GM21576 (cell line): ENCODE measurements around the gene EVI5L.
A peak's percentile ranks its signal among the peaks of the same experiment; 100 is the strongest.

Experiments
- ATAC-seq: cut with Tn5 transposase; IDR thresholded peaks from one replicate; pipeline ENCODE4 v1.9.1; 2021; ENCODE audit warnings: mild to moderate bottlenecking, moderate library complexity; ENCODE audit not compliant: unreplicated experiment

The EVI5L gene

DNA sequence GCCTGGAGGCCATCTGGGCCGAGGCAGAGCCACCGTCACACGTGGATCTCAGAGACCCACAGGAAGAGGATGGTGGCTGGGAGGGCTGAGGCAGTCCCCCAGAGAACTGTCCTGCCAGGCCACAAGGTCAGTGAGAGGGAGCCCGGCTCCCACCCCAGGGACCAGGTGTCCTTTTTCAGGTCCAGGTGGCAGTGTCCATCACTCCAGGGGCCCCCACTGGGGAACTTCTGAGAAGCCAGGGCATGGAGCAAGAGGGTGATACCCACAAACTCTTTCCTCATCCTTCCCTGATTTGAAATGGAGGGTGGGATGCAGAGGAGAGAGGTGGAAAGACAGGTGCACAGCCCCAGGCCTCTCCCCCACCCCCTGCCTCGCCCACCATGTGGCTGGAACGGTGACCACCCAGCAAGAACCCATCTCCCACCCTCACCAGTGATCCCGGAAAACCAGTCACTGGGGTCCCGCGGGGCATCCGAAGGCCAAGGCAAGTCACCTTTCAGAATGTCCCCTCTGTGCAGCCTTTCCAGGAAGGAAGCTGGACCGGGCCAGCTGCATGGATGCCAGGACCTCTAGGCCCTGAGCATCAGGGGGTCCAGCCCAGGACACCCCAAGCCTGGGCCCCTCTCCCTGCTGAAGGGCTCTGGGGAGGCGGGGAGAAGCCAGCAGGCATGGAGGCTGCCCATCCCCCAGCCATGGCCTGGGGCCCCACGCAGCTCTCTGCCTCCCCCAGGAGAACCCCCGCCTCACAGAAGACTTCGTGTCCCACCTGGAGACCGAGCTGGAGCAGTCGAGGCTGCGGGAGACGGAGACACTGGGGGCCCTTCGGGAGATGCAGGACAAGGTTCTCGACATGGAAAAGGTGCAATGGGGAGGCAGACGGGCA is 30.1 kb downstream of the EVI5L start:
- no peak for ATAC-seq

- no peak for ATAC-seq
Observed at GRCh38 chr19:7860714-7861618, 30.9 kb downstream of the EVI5L start.

DNA sequence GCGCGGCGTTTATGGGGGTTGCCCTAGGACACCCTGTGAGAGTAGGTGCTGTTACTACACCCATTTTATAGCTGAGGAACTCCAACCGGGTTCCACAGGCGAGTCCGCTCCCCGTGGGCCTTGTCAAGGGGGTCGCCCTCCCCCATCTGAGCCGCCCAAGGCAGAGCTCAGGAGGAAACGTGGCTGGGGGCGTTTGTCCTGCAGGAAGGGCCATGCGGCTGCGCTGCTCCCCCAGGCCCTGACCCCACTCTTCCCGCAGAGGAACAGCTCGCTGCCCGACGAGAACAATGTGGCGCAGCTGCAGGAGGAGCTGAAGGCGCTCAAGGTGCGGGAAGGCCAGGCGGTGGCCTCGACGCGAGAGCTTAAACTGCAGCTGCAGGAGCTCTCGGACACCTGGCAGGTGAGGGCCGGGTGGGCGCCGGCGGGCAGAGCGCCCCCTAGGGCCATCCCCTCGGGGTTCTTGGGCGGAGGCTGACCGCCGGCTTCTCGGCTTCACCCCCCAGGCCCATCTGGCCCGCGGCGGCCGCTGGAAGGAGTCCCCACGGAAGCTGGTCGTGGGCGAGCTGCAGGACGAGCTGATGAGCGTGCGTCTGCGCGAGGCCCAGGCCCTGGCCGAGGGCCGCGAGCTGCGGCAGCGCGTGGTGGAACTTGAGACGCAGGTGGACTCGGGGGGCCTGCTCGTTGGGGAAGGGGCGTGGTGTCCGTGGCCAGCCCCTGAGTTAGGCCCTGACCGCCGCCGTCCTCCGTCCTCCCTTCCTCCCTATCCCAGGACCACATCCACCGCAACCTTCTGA is 31.8 kb downstream of the EVI5L start:
- ATAC-seq: no peak

DNA sequence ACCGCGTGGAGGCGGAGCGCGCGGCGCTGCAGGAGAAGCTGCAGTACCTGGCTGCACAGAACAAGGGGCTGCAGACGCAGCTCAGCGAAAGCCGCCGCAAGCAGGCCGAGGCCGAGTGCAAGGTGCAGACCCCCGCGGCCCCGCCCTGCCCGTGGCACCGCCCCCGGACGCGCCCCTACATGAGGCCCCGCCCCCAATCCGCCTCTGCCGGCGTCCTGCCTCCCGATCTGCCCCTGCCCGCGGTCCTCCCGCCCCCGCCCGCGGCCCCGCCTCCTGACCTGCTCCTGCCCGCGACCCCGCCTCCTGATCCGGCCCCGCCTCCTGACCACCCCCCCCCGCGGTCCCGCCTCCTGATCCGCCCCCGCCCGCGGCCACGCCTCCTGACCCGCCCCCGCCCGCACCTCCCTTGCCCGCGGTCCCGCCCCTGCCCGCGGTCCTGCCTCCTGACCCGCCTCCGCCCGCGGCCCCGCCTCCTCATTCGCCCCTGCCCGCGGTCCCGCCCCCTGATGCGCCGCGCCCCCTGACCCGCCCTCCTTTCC is 32.5 kb downstream of the EVI5L start:
- ATAC-seq: no peak

DNA sequence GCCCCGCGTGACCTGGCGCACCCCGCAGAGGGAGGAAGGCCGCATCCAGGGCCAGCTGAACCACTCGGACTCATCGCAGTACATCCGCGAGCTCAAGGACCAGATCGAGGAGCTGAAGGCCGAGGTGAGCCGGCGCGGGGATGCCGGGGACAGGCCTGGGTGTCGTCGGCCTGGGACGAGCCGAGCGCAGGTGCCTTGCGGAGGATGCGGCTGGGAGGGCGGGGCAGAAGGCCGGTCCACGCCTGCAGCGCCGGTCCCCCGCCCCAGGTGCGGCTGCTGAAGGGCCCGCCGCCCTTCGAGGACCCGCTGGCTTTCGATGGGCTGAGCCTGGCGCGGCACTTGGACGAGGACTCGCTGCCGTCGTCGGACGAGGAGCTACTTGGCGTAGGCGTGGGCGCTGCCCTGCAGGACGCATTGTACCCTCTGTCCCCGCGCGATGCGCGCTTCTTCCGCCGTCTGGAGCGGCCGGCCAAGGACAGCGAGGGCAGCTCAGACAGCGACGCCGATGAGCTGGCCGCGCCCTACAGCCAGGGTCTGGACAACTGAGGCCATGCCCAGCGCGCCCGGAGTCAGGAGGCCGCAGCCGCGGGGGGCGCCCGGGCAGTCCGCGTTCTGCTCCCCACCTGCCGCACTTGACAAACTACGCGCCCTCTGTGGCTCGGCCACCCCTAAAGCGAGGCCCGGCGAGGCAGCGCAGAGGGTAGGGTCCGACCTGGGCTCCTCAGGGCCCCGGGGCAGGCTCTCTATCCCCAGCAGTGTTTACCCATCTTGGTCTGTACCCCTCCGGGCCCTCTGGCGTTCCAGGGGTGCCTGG is 33.3 kb downstream of the EVI5L start:
- ATAC-seq: no peak

DNA sequence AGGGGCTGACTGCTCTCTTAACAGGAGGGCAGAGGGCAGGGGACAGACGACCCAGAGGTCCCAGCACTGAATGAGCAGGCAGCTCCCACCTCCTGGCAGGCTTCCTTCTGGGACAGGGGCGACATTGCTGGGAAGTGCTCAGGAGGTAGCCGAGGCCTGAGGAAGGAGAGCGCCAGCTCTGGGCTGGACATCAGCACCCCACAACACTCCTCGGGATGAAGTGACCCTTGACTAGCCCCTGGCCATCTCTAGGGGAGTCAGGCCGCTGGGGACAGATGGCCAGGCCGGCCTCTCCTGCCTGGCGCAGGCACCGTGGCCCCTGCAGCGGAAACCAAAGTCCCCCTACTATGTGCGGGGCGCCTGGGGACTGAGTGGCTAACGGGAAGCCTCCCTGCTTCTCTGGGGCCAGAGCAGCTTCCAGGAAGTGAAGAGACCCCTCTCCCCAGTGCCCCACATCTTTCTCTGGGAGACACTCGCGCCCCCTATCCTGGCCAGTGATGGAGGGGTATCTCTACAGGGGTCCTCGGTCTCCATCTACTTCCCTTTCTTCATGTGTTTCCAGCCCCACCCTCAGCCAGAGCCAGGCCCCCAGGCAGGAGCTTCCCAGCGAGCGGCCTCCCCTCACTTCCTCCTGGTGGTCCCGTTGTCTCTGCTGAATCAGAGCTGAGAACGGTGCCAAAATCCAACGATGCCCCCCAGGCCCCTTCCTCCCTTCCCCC is 34.1 kb downstream of the EVI5L start:
- ATAC-seq: no peak

- ATAC-seq: no peak
Observed at GRCh38 chr19:7864690-7865074, 34.7 kb downstream of the EVI5L start.

DNA sequence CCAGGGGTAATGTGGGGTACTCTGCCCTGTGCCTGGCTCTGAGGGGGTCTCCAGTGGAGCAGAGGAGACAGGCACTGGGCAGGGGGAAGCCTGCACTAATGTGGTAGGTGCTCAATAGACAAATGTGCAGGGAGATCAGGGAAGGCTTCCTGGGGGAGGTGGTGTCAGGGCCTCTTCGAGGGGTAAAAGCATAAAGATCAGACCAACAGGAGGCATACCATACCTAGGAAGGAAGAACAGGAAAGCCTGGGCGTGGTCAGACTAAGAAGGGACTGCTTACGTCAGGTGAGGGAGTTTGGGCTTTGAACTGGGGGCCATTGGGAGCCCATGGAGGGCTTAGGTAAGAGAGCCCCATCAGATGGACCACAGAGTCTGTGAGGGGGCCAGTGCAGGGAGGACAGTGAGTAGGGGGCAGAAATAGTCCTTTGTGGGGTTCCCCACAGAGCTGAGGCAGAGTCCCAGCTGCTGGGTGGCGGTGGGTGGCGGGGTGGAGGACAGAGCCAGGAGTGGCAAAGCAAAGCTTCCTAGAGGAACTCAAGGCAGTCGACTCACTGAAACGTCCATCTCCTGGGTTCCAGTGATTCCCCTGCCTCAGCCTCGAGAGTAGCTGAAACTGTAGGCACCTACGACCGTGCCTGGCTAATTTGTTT is 35.4 kb downstream of the EVI5L start:
- no peak for ATAC-seq

DNA sequence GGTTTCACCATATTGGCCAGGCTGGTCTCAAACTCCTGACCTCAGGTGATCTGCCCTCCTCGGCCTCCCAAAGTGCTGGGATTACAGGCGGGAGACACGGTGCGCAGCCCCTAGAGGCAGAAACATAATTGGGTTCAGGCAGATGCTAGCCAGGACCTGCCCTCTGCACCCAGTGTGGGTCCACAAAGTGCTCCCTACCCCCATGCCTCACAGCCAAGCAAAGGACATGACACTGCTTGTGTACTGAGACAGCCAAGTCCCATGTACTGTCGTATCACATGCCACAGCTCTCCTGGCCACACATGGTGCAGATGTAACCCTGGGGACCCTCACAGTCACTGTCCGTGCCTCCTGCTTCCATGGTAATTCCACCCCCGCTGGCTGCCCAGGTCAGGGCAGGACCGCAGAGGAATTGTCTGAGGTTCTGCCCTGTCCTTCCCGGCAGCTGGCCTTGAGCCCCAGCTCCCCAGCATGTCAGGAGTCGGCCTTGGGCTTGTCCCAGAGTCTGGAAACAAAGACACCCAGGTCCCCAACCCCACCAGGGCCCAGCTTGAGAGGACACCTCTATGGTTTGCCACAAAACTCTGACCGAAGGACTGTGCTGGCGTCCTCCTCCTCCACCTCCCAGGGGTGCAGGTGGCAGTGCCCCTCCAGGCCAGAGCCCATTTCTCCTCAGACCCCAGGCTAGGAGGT is 36.5 kb downstream of the EVI5L start:
- ATAC-seq: no peak

- ATAC-seq: no peak
Observed at GRCh38 chr19:7867092-7867844, 37.2 kb downstream of the EVI5L start.

DNA sequence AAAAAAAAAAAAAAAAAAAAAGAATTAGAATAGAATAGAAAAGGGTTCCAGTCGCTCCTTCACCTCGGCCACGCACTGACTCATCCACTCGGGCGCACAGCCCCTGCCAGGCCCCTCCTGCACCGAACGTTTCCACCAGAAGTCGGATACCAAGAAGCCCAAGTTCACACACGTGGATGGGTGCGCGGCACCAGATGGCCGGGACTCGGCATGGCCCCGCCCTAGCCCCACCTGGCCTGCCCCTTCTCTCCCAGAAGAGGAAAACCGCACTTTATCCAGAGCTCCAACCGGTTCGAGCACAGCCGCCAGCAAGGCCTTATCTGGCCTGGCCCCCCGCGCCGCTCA is 38.3 kb downstream of the EVI5L start:
- ATAC-seq: no peak

- peak; percentile 46 for ATAC-seq
Observed at GRCh38 chr19:7868671-7869452, 38.8 kb downstream of the EVI5L start.

DNA sequence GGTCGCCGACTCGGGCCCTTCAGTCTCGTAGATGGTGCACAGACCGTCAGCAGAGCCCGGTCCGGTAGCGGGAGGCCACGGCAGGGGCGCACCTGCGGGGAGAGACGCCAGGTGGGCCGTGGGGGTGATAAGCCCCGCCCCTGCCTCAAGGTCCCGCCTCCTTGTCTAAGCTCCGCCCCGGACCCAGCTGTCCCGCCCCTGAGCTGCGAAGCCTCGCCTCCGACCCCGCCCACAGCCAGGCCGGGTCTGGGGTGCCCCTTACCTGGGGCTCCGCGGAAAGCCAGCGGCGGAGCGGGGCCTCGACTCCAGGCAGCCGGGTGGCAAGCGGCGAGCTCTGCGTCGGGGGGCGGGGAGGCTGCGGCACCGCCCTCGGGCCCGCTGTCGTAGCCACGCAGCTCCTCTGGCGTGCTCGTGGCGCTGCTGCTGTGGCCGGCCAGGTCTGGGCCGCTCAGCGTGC is 39.5 kb downstream of the EVI5L start:
- ATAC-seq: peak; percentile 41

DNA sequence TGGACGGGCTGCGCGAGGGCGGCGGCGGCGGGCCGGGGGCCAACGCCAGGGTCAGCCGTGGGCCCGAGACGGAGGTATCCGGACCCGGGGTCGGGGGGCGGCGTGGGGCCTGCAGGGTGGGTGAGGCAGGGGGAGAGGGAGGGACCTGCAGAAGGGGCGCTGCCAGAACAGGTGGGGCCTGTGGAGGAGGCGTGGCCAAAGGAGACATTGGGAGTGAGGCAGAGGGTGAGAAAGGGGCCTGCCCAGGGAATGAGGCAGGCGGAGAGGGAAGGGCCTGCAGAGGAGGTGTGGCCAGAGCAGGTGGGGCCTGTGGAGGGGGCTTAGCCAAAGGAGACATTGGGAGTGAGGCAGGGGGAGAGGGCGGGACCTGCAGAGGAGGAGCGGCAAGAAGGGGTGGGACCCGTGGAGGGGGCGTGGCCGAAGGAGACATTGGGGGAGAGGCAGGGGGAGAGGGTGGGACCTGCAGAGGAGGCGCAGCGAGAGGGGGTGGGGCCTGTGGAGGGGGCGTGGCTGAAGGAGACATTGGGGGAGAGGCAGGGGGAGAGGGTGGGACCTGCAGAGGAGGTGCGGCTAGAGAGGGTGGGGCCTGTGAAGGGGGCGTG is 40.0 kb downstream of the EVI5L start:
- ATAC-seq: no peak

GRCh38 chr19:7870571-7871436 is 40.8 kb downstream of the EVI5L start:
- no peak for ATAC-seq
